Mesenteric fat pad (tissue), 1 donor: ENCODE results near the gene IRF4. TPM values are rescaled to one million over a fixed set of nuclear protein-coding genes. Genes with fewer than 3 reads are reported as not detected.

ENCODE experiments used
- DNase-seq: peaks from one replicate; pipeline ENCODE4 v3.0.0-alpha.2; 2020; ENCODE audit warnings: low spot score
- total RNA-seq: library from RNA; stranded (reverse); fragmentation: NEBNext Ultra II Directional; extraction: Animal tissue kit (Norgen Biotek cat#: 25700); gene quantifications from one replicate; pipeline ENCODE4 v1.2.1, GENCODE V29; 2021
- donor health status: DM: yes; HTN: yes; CAD: no.

IRF4 gene
- total RNA-seq, 1 donor from 2014 or later: 6.3 TPM

GRCh38 chr6:352896-353470 is 38.6 kb upstream of the IRF4 start:
- no peak for DNase-seq

GRCh38 chr6:353642-354614 is 37.6 kb upstream of the IRF4 start:
- DNase-seq: no peak

- no peak for DNase-seq
These were observed 36.8 kb upstream of the IRF4 start for GRCh38 chr6:354631-355280.

GRCh38 chr6:355373-356208 is 36.0 kb upstream of the IRF4 start:
- DNase-seq: no peak

- no peak for DNase-seq
These were observed 34.7 kb upstream of the IRF4 start for GRCh38 chr6:356828-357251.

- DNase-seq: no peak
These were observed 34.2 kb upstream of the IRF4 start for GRCh38 chr6:357261-357790.

GRCh38 chr6:357791-358341 is 33.7 kb upstream of the IRF4 start:
- DNase-seq: no peak

- DNase-seq: no peak
These were observed 33.1 kb upstream of the IRF4 start for GRCh38 chr6:358432-358831.

- no peak for DNase-seq
These were observed 32.7 kb upstream of the IRF4 start for GRCh38 chr6:358847-359246.

- no peak for DNase-seq
These were observed 32.1 kb upstream of the IRF4 start for GRCh38 chr6:359261-360035.

GRCh38 chr6:360349-360748 is 31.2 kb upstream of the IRF4 start:
- DNase-seq: no peak

GRCh38 chr6:360764-361373 is 30.7 kb upstream of the IRF4 start:
- no peak for DNase-seq

GRCh38 chr6:361411-362132 is 30.0 kb upstream of the IRF4 start:
- no peak for DNase-seq

- no peak for DNase-seq
These were observed 29.2 kb upstream of the IRF4 start for GRCh38 chr6:362231-362923.

GRCh38 chr6:362924-363249 is 28.7 kb upstream of the IRF4 start:
- no peak for DNase-seq

GRCh38 chr6:363291-363690 is 28.3 kb upstream of the IRF4 start:
- no peak for DNase-seq

- DNase-seq: no peak
These were observed 27.6 kb upstream of the IRF4 start for GRCh38 chr6:363909-364308.
